Testis (tissue), 2 donors: ENCODE results near the gene MRPL53.

Experiments
- POLR2A ChIP-seq: fragments of 450-650 bp; IDR thresholded peaks from one replicate; pipeline ENCODE4 v1.6.1; 2017; ENCODE audit warnings: antibody characterized with exemption, mild to moderate bottlenecking, moderate library complexity
- TF ChIP-seq, protein P1 (sequence below), 3 experiments: fragments of 450-650 bp in 2 of 3; fragments of 200-600 bp in 1 of 3; sonication (generic) in 1 of 3; IDR thresholded peaks; one replicate each; pipeline ENCODE4 v1.5.1; 2016 to 2019; ENCODE audit warnings: antibody characterized with exemption in 3 of 3, mild to moderate bottlenecking in 2 of 3, moderate library complexity in 1 of 3

GRCh38 chr2:74458938-74459363 lies 13.5 kb downstream of the MRPL53 start:
- TF ChIP-seq, protein P1, sequence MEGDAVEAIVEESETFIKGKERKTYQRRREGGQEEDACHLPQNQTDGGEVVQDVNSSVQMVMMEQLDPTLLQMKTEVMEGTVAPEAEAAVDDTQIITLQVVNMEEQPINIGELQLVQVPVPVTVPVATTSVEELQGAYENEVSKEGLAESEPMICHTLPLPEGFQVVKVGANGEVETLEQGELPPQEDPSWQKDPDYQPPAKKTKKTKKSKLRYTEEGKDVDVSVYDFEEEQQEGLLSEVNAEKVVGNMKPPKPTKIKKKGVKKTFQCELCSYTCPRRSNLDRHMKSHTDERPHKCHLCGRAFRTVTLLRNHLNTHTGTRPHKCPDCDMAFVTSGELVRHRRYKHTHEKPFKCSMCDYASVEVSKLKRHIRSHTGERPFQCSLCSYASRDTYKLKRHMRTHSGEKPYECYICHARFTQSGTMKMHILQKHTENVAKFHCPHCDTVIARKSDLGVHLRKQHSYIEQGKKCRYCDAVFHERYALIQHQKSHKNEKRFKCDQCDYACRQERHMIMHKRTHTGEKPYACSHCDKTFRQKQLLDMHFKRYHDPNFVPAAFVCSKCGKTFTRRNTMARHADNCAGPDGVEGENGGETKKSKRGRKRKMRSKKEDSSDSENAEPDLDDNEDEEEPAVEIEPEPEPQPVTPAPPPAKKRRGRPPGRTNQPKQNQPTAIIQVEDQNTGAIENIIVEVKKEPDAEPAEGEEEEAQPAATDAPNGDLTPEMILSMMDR (IDR thresholded peaks at IDR 0.05): no peak
- TF ChIP-seq POLR2A: no peak
